Measurements from ENCODE around the gene MPDZ. TPM values are rescaled to one million over a fixed set of nuclear protein-coding genes. Genes with fewer than 3 reads are reported as not detected.

The MPDZ gene
- total and polyA plus RNA-seq, 2 of the 4 experiments (the other 2 are of a cell fraction): 18.8 to 39.3 TPM

DNA sequence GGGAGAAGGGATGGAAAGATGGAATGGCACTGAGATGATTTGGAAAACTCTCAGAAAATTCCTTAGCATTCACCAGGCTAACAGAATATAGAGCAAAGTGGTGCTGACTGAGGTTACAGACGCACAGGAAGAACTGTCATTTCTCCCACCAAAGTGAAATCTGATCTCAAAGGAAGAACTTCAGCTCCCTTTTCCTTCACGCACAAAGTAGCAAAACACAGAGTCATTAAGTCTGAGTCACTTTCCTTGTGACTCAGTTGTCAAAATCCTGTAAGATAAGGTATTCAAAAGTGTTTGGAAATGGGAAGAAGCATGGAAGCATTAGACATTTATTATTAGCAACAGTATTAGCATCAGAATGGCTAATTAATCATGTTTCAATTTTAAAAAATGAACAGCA lies 11.7 kb downstream of the MPDZ start:
- POLR2A ChIA-PET (ENCODE audit: unreplicated experiment): no interaction called here
- intact Hi-C loops (cut with micrococcal nuclease) (no loop called here), in situ Hi-C loops (cut with MboI; ENCODE audit: low sequenced_read_pairs) (no loop called here), dilution Hi-C loops (cut with HindIII; ENCODE audit: low sequenced_read_pairs, unreplicated experiment) (no loop called here)
- peak; percentile 94 for DNase-seq
- H3K36me3 ChIP-seq (ENCODE audit: control insufficient read depth, insufficient read depth, low read length): peaks cover 3% of the 10 kb centered on the region
- CTCF ChIA-PET: no interaction called here
- no peak overlapping the region; the same call in 1 of the 2 replicates for H3K4me2 ChIP-seq (ENCODE audit: low read depth, low read length)
- H2AFZ ChIP-seq (replicated peaks; ENCODE audit: low read length, poor library complexity): no peak overlapping the region
- no peak overlapping the region for H2AK9ac ChIP-seq (replicated peaks; ENCODE audit: low read depth, low read length, poor library complexity)
- H3K56ac ChIP-seq (ENCODE audit: extremely low read depth, insufficient read depth, low read length): no peak overlapping the region
- WGBS, 2 experiments (ENCODE audit: extremely low coverage in 2 of 2, insufficient read length in 1 of 2): no CpG with 5 or more reads among the region's 2 CpGs
- no peak overlapping the region for H2BK15ac ChIP-seq (ENCODE audit: low read depth, low read length)
- H3K14ac ChIP-seq (replicated peaks; ENCODE audit: low read depth, low read length): no peak overlapping the region
- H3K27me3 ChIP-seq (ENCODE audit: control insufficient read depth, insufficient read depth, low read length): no peaks in the 10 kb centered on the region
- H4K91ac ChIP-seq (ENCODE audit: insufficient read depth, low read depth, low read length): no peak overlapping the region
- no peaks in the 10 kb centered on the region for H3K9me1 ChIP-seq (ENCODE audit: insufficient read depth, low read length)
- no peak overlapping the region for H4K8ac ChIP-seq (ENCODE audit: low read depth in 2 of 2, low read length in 2 of 2)
- H3K4me3 ChIP-seq (ENCODE audit: insufficient read depth, low read depth, low read length): no peak overlapping the region
- H3K18ac ChIP-seq (ENCODE audit: low read depth, low read length): no peak overlapping the region
- H2BK120ac ChIP-seq (ENCODE audit: low read depth, low read length): no peak overlapping the region
- H2AK5ac ChIP-seq (ENCODE audit: low read depth, low read length): no peak overlapping the region
- no peak overlapping the region for H3K4ac ChIP-seq (ENCODE audit: low read depth, low read length)
- peak; percentile 84 for ATAC-seq (ENCODE audit: low read depth)
- H4K5ac ChIP-seq (ENCODE audit: low read depth, low read length): no peak overlapping the region
- peaks cover 19 to 51% of the 10 kb centered on the region in 2 experiments for H3K79me1 ChIP-seq (ENCODE audit: low read depth in 1 of 2, low read length in 2 of 2)
- H2BK5ac ChIP-seq (ENCODE audit: low read depth, low read length, poor library complexity, severe bottlenecking): peak overlapping the region; percentile 43
- no peak overlapping the region for H3K9ac ChIP-seq (ENCODE audit: low read depth, low read length)
- H2BK20ac ChIP-seq (ENCODE audit: low read depth, low read length): no peak overlapping the region
- H3K23ac ChIP-seq (ENCODE audit: low read depth, low read length): no peak overlapping the region
- peaks cover 2% of the 10 kb centered on the region; the same call in 1 of the 2 replicates for H3K9me3 ChIP-seq (ENCODE audit: control insufficient read depth, insufficient read depth, low read length)
- H4K20me1 ChIP-seq (ENCODE audit: insufficient read depth, low read length): peaks cover 19% of the 10 kb centered on the region
- BruUV-seq (replicated peaks): no TSS peak
- H3K4me1 ChIP-seq (ENCODE audit: control insufficient read depth, insufficient read depth, low read length): peaks cover 2% of the 10 kb centered on the region; the same call in 1 of the 2 replicates
- no peak overlapping the region for H3K27ac ChIP-seq (ENCODE audit: insufficient read depth, low read length)
- TF ChIP-seq MAFK (IDR thresholded peaks at IDR 0.05; ENCODE audit: low read depth, low read length): peak; percentile 51; the same call in 1 of the 2 replicates
- peak; percentile 59 for TF ChIP-seq BHLHE40 (IDR thresholded peaks at IDR 0.05; ENCODE audit: low read depth, low read length)
- TF ChIP-seq MAZ (IDR thresholded peaks at IDR 0.05; ENCODE audit: borderline replicate concordance, low read depth, low read length): no peak
- TF ChIP-seq NFE2L2 (IDR thresholded peaks at IDR 0.05; ENCODE audit: low read depth, low read length): peak; percentile 89
- no peak for TF ChIP-seq POLR2A (IDR thresholded peaks at IDR 0.05; ENCODE audit: low read depth, low read length)
- TF ChIP-seq, protein P1, sequence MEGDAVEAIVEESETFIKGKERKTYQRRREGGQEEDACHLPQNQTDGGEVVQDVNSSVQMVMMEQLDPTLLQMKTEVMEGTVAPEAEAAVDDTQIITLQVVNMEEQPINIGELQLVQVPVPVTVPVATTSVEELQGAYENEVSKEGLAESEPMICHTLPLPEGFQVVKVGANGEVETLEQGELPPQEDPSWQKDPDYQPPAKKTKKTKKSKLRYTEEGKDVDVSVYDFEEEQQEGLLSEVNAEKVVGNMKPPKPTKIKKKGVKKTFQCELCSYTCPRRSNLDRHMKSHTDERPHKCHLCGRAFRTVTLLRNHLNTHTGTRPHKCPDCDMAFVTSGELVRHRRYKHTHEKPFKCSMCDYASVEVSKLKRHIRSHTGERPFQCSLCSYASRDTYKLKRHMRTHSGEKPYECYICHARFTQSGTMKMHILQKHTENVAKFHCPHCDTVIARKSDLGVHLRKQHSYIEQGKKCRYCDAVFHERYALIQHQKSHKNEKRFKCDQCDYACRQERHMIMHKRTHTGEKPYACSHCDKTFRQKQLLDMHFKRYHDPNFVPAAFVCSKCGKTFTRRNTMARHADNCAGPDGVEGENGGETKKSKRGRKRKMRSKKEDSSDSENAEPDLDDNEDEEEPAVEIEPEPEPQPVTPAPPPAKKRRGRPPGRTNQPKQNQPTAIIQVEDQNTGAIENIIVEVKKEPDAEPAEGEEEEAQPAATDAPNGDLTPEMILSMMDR (conservative IDR thresholded peaks at IDR 0.05; ENCODE audit: low read depth, low read length): no peak
- TF ChIP-seq, protein P2, sequence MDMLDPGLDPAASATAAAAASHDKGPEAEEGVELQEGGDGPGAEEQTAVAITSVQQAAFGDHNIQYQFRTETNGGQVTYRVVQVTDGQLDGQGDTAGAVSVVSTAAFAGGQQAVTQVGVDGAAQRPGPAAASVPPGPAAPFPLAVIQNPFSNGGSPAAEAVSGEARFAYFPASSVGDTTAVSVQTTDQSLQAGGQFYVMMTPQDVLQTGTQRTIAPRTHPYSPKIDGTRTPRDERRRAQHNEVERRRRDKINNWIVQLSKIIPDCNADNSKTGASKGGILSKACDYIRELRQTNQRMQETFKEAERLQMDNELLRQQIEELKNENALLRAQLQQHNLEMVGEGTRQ (IDR thresholded peaks at IDR 0.05; ENCODE audit: low read depth, low read length): no peak
- no peak for TF ChIP-seq MXI1 (IDR thresholded peaks at IDR 0.05; ENCODE audit: borderline replicate concordance, low read depth, low read length)
- peak; percentile 90 for TF ChIP-seq FOS (IDR thresholded peaks at IDR 0.05; ENCODE audit: low read depth, low read length)
- TF ChIP-seq, protein P3, sequence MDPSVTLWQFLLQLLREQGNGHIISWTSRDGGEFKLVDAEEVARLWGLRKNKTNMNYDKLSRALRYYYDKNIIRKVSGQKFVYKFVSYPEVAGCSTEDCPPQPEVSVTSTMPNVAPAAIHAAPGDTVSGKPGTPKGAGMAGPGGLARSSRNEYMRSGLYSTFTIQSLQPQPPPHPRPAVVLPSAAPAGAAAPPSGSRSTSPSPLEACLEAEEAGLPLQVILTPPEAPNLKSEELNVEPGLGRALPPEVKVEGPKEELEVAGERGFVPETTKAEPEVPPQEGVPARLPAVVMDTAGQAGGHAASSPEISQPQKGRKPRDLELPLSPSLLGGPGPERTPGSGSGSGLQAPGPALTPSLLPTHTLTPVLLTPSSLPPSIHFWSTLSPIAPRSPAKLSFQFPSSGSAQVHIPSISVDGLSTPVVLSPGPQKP (IDR thresholded peaks at IDR 0.05; ENCODE audit: borderline replicate concordance, low read depth, low read length): no peak
- no peak for TF ChIP-seq RFX5 (IDR thresholded peaks at IDR 0.05; ENCODE audit: low read depth, low read length)
- peak; percentile 71 for TF ChIP-seq RCOR1 (IDR thresholded peaks at IDR 0.05; ENCODE audit: insufficient replicate concordance, low read length)
- TF ChIP-seq SMC3 (IDR thresholded peaks at IDR 0.05; ENCODE audit: low read depth, low read length): no peak
- TF ChIP-seq CHD1 (IDR thresholded peaks at IDR 0.05; ENCODE audit: low read depth, low read length): no peak
- no peak for TF ChIP-seq RAD21 (IDR thresholded peaks at IDR 0.05; ENCODE audit: low read length)
- TF ChIP-seq CEBPB (IDR thresholded peaks at IDR 0.05; ENCODE audit: low read depth, low read length): peak; percentile 7; the same call in 1 of the 2 replicates
